GM18502 (cell line): ENCODE results near the gene ZDHHC22.

Source experiments
- ATAC-seq: cut with Tn5 transposase; IDR thresholded peaks from one replicate; pipeline ENCODE4 v1.9.1; 2021; ENCODE audit warnings: mild to moderate bottlenecking; ENCODE audit not compliant: unreplicated experiment, poor library complexity

ZDHHC22 gene

DNA sequence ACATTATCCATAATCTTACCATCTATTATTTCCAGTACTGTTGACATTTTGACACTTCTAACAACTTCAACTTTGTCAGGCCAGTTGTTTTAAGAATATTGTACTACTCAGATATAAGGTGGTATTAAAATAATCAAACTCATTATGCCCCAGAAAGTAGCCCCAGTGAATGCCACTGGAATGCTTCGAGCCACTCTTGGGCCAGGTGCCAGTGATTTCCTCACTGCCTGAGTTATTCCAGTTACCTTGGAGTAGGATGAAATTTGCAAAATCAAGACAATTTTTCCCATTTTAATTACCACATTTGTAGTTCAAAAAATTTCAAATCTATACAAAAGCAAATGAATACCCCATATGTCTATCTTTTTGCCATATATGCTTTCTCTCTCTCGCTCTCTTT, 34.4 kb downstream of the ZDHHC22 start:
- ATAC-seq, result no peak

DNA sequence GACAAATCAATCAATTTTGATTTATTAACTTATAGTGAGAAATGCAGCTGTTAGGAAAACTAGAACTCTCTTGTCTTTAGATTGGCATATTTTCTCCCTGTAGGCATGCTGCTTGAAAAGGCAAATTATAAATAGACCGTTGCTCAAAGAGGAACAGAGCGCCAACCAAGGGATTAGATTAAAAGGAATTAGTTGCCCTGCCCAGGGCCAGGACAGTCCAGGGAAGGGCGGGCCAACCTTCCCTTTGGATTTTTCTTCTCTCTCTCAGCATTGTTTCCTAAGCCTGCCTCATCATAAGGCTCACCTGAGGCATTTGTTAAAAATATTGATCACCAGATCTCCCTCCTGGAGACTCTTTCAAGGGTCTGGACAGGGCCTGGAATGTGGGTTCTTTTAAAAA, 34.9 kb downstream of the ZDHHC22 start:
- no peak for ATAC-seq

DNA sequence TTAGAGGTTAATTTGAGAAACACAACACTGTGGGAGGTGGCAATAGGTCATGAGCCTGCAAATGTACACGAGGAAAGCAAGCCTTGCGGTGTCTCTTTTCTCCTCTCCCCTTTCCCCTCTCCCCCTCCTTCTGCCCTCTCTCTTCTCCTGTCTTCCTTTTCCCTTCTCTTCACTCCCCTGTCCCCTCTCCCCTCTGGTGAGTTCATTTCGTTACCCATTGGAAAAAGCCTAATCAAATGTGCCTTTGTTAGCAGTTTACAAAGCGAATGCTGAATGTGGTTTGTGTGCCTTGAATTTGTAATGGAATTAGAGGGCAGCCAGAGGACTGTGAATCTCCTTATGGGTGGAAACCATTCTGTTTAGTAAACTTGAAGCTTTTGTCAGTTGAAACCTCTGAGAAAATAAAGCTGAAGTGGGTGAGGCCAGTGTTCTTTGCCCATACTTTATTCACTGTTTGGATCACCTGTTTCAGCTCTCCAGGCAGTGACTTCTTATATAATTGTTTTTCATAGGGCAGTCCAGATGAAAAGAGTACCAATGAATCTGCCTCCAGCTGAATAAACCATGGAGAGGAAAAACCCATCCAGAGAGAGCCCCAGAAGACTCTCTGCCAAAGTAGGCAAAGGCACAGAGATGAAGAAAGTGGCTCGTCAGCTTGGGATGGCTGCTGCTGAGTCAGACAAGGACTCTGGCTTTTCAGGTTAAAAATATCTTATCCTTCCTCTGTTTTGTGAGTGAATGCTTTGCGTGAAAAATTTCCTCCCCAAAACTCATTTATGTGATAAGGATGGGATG, 36.2 kb downstream of the ZDHHC22 start:
- ATAC-seq, result no peak

DNA sequence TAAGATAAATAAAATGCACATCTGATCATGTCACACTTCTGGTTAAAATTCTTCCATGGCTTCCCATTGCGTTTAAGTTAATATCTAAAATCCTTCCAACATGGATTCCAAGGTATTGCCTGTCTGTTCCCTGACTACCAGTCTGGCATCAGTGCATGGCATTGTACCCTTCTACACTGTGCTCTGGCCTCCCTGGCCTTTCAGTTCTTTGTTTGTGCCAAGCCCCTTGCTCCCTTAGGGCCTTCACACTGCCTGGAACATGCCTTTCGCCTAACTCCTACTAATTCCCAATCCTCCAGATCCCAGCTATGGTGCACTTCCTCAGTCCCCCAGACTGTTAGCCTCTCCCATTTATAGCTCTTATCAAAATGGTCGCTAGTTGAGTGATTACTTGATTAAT, 37.2 kb downstream of the ZDHHC22 start:
- no peak for ATAC-seq

DNA sequence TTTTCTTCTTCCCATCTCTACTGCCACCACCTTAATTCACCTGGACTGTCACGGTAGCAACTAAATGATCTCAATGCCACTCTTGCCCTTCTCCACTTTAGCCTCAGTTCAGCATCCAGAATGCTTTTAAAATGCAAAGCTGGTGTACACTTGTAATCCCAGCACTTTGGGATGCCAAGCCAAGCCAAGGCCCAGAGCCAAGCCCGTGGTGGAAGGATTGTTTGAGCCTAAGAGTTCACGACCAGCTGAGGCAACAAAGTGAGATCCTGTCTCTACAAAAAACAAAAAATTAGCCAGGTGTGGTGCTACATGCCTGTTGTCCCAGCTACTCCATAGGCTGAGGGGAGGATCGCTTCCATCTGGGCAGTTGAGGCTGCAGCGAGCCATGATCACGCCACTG, 37.6 kb downstream of the ZDHHC22 start:
- ATAC-seq, result no peak

DNA sequence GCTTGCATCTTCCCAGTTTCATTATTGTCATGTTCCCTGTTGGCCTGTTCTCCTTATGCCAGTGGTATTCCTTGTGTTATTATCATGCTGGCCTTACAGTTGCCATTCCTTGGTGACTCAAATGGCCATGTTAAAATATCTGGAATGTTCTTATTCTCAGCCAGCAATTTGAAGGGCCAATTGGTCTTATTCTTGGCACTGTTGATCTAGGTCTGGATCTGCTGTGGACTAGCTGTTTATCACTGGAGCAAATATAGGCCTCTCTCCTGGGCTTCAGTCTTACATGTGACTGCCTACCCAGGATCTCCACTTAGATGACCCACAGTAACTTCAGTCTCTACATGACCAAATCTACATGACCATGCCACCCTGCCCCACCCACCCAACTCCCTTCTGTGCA, 38.1 kb downstream of the ZDHHC22 start:
- no peak for ATAC-seq

DNA sequence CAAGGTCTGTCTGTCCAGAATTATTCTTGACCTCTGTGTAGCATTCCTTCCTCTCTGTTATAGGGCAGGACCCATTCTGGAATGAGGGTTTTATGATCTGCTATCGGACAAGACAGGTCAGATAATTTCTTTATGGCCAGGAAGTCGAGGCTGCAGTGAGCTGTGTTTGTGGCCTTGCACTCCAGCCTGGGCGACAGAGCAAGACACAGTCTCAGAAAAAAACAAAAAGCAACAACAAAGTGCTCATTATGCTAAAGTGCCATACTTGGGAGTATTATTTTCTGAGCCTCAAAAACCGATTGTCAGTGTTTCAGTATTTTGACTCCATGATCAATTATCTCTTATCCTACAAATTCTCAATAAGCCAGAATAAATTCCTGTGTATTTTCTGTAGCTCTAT, 39.4 kb downstream of the ZDHHC22 start:
- no peak for ATAC-seq

DNA sequence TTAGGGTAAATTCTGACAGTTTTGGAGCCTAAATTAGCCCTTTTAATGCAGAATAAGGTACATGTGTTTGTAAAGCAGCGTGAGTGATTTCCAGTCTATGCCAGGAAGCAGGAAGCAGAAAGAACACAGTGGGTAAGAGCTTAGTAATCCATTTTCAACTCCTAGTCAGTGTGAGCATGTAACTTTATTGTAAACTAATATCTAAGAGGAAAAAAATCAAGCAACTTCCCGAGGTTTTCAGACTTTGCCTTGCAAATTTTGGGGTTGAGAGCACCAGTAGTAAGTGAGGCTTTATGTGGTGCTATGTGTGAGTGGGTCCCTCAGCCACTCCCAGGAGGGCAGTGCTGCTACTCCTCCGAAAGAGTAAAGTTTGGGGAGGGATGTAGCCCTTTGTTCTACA, 40.6 kb downstream of the ZDHHC22 start:
- no peak for ATAC-seq

DNA sequence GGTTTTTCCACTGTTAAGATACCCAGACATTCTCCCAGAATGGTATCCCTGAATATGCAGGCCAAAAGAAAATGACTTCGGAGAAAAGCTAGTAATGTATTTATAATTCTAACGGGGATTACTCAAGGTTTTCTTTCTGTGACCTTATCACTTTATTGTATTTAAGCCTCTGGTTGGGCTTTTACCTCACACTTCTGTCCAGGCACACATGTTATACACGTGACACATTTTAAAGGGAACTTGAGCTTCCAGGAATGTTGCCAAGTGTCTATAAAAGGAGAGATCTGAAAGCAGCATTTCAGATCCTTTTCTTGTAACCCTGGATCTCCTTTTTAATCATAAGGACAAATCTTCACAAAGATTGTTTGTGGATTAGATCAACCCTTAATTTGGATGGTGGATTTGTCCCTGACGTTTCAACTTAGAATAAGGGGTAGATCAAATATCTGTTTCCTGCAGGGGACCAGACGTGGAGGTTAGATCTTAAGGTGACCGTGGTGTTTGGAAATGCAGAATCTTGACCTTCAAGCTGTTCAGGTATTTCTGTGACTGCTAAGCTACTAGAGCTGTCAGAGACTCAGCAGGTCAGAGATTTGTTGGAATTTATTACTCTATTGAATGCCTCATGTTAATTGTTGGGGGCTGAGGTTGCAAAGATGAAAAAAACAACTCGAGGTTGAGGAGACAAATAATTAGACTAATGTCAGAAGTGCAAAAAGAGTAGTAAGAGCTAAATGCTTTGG, 42.0 kb downstream of the ZDHHC22 start:
- no peak for ATAC-seq

DNA sequence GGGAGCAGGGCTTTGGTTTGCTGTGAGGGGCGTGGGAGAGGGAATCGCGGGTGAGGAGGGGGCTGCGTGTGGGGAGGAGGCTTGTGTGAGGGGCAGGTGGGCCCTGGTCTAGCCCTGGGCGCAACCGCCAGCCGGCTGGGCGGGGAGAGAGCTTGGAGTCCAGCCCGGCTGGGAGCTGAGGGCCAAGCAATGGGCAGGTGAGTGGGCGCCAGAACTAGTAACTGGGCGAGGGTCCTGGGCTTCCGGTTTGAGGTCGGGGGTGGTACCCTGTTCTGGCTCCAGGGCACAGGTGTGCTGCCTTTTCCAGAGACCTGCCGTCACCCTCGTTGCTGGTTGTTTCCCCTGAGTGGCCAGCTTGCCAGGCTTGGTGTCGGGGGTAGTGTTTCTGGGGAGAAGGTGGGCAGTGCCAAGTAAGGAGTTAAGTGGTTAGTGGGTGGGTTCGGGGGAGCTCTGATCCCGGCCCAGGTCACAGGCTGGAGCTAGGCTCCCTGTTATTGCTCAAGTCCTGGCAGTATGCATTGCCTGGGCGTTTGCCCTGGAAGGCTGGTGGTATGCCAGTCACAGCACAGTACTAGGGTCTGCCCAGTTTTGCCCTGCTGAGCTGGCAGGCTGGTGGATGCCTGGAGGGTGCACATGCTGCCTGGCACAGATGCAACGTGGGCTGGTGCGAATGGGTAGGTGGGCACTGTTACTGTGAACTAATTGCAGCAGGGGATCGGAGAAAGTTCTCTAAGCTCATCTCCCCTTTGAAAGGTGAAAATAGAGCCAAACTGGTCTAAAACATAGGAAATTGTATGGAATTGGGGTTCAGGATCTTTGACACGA, 42.9 kb downstream of the ZDHHC22 start:
- ATAC-seq, result no peak

DNA sequence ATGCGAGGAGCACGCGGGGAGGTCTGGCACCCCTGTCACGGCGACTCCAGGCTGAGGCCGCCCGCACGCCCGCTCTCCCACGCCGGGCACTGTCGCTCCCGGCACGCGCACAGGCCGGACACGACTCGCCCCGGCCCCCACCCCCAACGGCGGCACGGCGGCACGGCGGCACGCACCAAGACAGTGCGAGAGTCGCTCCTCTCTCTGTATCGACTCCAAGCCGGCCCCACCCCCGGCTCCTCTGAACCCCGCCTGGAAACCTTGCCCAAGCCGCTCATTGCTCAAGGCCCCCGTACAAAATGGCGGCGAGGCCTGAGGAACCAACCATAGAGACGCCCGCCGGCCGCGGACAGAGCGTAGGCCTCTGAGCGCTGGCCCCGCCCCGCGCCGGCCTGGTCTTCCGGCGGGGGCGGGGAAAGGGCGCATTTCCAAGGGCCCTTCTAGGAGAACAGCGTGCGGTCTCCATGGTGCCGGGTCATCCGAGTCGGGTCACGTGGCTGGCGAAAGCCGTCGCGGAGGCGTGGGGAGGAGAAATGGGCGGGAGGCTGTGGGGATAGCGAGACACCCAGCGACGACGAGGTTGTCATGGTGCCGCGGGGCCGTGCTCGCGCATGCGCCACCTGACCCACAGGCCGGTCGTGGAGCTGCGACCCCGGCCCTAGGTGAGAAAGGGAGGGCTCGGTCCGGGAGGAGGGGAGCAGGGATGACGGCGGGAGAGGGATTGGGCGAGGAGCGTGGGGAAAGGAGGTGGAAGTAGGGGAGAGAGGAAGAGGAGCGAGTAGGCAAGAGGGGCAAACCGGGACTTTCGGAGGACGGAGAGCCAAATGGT, 43.7 kb downstream of the ZDHHC22 start, which contains the start of gene CIPC:
CIPC (plus strand) TSS at position 559 of the 829 bp plus-strand sequence. CDS start 7,451 bp downstream, outside the sequence.
- ATAC-seq, result peak; percentile 89

DNA sequence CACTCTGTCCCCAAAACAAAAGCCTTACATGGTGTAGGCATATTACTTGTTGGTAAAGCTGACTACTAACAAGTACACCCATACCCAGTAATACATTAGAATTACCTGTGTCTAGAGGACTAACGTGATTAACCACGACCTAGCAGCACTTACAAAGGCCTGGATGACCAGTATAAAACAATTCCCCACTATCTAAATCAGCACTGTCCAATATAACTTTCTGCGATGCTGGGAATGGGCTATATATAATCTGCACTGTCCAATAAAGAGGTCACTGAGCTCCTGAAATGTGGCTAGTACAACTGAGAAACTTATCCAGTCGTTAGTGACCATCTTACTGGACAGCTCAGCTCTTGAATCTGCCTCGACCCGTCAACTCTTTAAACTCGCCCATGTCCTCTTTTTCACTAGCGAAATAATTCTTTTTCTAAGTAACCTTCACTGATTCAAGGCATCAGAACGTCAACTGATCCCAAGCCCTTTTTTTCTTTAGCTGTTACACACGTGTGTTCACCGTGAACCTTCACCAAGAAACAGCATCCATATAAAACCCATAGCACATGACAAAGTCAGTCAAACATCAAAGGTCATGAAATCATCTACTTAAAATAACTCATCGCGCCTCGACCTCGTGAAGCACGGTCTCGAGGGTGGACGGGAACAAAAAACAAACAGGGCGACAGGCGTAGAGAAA, 44.4 kb downstream of the ZDHHC22 start:
- no peak for ATAC-seq

DNA sequence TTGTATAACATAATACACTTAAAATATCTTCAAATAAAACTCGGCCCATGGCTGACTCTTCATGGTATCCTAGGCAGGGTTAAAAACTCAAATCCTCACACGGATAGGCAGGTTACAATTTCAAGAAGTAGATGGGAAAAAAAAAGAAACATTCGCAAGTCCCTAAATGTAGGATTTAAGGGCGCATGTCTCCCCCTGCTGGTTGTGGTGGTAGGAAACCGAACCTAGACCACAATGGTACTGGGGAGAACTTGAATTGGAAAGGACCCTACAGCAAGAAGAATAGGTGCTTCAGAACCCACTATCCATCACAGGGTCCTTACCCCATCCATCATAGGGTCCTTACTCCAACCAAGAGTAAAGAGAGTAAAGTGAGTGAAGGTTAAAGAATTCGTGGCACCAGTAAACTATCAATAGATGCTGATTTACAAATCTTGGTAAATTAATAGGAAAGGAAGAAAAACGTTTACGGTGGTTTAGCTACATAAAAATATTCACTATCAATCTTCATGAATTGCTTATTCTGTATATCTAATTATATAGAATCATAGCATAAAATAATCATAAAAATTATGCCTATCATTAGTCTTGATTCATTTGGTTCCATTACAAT, 46.8 kb downstream of the ZDHHC22 start:
- no peak for ATAC-seq

DNA sequence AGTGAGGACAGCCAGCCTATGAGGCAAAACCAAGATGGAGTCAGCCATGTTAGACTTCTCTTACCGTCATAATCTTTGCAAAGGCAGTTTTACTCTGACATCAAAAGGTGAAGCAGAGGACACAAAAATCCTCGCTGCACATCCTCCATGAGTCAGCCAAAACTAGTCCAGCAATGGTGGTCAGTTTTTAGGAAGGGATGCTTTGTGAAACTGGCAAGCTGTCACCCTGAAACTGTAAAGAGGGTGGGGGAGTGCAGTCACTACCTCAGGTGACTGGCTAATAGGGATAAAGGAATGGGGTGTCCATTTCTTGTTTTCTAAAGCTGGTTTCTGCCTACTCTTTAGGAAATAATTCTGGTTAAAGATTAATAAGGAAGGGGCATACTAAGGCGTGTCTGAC, 48.9 kb downstream of the ZDHHC22 start:
- ATAC-seq, result no peak

DNA sequence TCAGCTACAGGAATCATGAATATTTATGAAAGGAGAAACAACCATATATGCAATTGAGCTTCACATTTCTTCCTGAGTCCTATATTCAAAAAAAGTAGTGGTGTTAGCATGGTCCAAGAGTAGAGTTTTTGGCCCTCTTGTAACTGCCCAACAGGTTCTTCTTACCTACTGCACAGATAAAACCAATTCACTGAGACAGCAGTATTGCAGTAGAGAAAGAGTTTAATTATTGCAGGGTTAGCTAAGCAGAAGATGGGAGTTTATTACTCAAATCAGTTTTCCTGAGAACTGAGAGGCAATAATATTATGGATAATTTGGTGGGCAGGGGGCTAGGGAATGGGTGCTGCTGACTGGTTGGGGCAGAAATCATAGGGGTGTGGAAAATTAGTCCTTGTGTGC, 50.1 kb downstream of the ZDHHC22 start:
- no peak for ATAC-seq

DNA sequence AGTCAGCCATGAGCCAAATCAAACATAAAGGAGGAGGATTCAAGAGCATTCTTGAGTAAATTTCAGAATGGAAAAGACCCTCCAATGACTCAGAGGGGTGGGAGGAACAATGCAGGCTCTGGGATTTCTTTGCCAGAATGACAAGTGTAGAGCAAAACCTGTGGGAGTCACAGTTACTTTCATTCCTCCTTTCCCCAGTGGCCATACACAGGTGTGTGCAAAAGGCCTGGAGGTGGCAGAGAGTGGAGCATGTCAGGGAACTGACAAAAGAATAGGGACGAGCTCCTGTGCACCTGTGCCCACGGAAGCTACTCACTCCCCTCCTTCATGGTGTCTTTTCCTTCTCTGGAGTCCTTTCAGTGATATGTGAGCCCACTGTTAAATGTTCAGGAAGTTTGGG, 52.9 kb downstream of the ZDHHC22 start:
- ATAC-seq, result no peak

DNA sequence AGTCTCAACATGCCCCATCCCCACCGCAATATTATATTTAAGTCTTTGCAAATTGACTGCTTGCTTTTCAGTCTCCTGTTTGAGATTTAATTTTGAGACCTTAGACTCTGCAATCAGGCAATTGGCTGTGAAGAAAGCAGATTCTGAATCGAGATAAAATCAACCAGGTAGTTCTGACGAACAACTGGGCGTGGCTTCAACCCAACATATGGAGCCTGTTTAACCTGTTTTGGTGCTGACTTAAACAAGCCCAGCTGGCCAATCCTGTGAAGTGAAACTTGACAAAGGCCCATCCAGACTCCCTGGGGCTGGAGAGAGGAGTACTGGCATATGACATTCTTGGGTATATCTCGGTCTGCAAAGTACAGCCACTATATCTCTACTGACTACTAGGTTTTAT, 53.4 kb downstream of the ZDHHC22 start:
- no peak for ATAC-seq

DNA sequence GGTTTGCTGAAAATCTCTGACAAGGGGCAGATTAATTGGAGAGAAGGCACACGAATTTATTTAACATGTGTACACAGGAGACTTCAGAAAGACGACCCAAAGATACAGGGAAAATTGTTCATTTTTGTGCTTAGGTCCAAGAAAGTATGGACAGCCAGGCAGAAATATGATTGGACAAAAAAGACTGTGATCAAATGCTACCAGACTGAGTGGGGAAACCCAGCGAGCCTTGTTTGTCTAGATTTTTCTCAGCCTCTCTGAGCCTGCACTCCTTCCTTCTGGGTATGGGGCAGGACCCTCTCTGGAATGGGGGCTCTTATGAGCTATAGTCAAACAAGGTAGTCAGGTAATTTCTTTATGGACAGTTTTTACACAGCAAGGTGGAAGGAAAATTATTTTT, 54.0 kb downstream of the ZDHHC22 start:
- no peak for ATAC-seq

DNA sequence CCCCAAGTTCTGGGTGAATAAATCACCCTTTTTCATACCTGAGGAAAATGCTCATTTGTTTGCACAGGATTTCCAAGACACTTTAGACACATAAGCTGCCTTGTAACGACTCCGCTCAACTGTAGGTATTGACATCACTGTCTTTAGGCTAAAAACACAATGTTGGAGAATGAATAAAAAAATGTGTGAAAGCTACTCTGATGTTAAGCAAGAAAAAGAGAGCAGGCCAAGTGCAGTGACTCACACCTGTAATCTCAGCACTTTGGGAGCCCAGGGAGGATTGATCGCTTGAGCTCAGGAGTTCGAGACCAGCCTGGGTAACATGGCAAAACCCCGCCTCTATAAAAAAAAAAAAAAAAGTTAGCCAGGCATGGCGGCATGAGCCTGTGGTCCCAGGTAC, 54.6 kb downstream of the ZDHHC22 start:
- ATAC-seq, result no peak
